ENCODE results near the gene LYSMD2. TPM values are rescaled to one million over a fixed set of nuclear protein-coding genes. Genes with fewer than 3 reads are reported as not detected.

LYSMD2 gene
- total and polyA plus RNA-seq, 9 of the 15 experiments (the other 6 are each of a cell fraction or from before 2014, with no cell fraction given): 4.3 to 30.3 (median 9.8) TPM

DNA sequence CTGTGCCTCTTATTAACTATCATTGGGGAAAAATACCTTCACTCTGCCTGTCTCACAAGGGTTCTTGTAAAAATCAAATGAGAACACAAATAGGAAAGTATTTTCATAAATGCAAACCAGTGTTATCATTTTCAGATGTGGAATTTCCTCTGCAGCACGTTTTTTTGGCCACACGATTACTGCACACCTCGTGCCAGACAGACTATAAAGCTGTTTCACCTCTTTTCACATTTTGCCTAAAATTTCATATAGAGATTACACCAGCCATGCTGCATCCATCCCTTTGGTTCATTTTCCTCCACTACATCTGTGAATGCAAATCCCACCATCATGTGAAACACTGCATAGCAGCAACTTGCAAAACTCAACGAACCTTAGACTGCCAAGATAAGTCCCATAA, 12.7 kb upstream of the LYSMD2 start:
- ChIA-PET POLR2A (no interaction called here), CTCF (ENCODE audit: low intra/inter-chr PET ratio) (no interaction called here)
- no peaks in the 10 kb centered on the region; the same call in 2 of the 3 replicates for H3K79me2 ChIP-seq (ENCODE audit: control insufficient read depth, insufficient read depth, low read length)
- H3K4me3 ChIP-seq: no peak overlapping the region
- TSS peak; percentile 47 for BruUV-seq (replicated peaks)
- DNase-seq (ENCODE audit: extremely low read depth in 1 of 4, low spot score in 3 of 4) (no peak), FAIRE-seq (no peak), ATAC-seq (no peak)
- H3K9me1 ChIP-seq (ENCODE audit: control insufficient read depth, insufficient read depth, low read length): no peaks in the 10 kb centered on the region
- no peak overlapping the region for H3K9ac ChIP-seq (ENCODE audit: insufficient read depth in 1 of 2, low read depth in 2 of 2, low read length in 2 of 2)
- no peaks in the 10 kb centered on the region; the same call in 2 of the 3 replicates for H3K36me3 ChIP-seq (ENCODE audit: control insufficient read depth, insufficient read depth, low read length)
- no peaks in the 10 kb centered on the region for H4K20me1 ChIP-seq (replicated peaks; ENCODE audit: control insufficient read depth, insufficient read depth, low read length)
- 40% methylated on average over 4 of the region's 4 CpGs for WGBS (ENCODE audit: insufficient coverage, low coverage, missing lambda C conversion rate)
- peaks cover 11 to 13% of the 10 kb centered on the region in 2 experiments; a peak in 4 of 5 replicates for H3K4me1 ChIP-seq (replicated peaks in 1 of 2; ENCODE audit: control insufficient read depth in 2 of 2, insufficient read depth in 2 of 2, low read length in 2 of 2)
- no peak overlapping the region for H3K27ac ChIP-seq (ENCODE audit: extremely low read depth, low read depth, low read length)
- intact Hi-C loops (cut with micrococcal nuclease) (no loop called here), in situ Hi-C loops (cut with MboI) (no loop called here)
- H3K27me3 ChIP-seq (ENCODE audit: control insufficient read depth in 2 of 2, insufficient read depth in 2 of 2, low read length in 2 of 2): no peaks in the 10 kb centered on the region; a peak in 1 of 5 replicates
- H3K4me2 ChIP-seq (ENCODE audit: insufficient read depth, low read length): 0 out of 2 replicates have a peak overlapping the region, but pooled peaks have one; percentile 80
- H3K9me3 ChIP-seq (replicated peaks; ENCODE audit: control insufficient read depth, insufficient read depth, low read depth, low read length): no peaks in the 10 kb centered on the region
- peak overlapping the region; percentile 92; the same call in 1 of the 2 replicates for H2AFZ ChIP-seq (ENCODE audit: low read depth, low read length)
- TF ChIP-seq ZNF57 (CRISPR knock-in tag; IDR thresholded peaks at IDR 0.05) (no peak), CBX3 (IDR thresholded peaks at IDR 0.05; ENCODE audit: borderline replicate concordance in 1 of 2, low read length in 2 of 2) (no peak), FOXA1 (IDR thresholded peaks at IDR 0.05; ENCODE audit: borderline replicate concordance) (no peak), SUPT5H (IDR thresholded peaks at IDR 0.05) (no peak), CBFB (CRISPR knock-in tag; IDR thresholded peaks at IDR 0.05) (no peak), SAP30 (IDR thresholded peaks at IDR 0.05; ENCODE audit: borderline replicate concordance, insufficient read depth, low read depth, low read length, poor library complexity, severe bottlenecking) (no peak), ZBTB49 (CRISPR knock-in tag; IDR thresholded peaks at IDR 0.05; ENCODE audit: borderline replicate concordance) (no peak), FUS (optimal IDR thresholded peaks at IDR 0.05; ENCODE audit: low read depth, low read length) (no peak), PKNOX1 (IDR thresholded peaks at IDR 0.05) (no peak), NFRKB (IDR thresholded peaks at IDR 0.05; ENCODE audit: low read depth) (no peak), HNRNPL (IDR thresholded peaks at IDR 0.05; ENCODE audit: low read depth, low read length) (no peak)
- TF ChIP-seq, protein P1, sequence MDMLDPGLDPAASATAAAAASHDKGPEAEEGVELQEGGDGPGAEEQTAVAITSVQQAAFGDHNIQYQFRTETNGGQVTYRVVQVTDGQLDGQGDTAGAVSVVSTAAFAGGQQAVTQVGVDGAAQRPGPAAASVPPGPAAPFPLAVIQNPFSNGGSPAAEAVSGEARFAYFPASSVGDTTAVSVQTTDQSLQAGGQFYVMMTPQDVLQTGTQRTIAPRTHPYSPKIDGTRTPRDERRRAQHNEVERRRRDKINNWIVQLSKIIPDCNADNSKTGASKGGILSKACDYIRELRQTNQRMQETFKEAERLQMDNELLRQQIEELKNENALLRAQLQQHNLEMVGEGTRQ (CRISPR knock-in tag; IDR thresholded peaks at IDR 0.05): no peak
- TF ChIP-seq, protein P2, sequence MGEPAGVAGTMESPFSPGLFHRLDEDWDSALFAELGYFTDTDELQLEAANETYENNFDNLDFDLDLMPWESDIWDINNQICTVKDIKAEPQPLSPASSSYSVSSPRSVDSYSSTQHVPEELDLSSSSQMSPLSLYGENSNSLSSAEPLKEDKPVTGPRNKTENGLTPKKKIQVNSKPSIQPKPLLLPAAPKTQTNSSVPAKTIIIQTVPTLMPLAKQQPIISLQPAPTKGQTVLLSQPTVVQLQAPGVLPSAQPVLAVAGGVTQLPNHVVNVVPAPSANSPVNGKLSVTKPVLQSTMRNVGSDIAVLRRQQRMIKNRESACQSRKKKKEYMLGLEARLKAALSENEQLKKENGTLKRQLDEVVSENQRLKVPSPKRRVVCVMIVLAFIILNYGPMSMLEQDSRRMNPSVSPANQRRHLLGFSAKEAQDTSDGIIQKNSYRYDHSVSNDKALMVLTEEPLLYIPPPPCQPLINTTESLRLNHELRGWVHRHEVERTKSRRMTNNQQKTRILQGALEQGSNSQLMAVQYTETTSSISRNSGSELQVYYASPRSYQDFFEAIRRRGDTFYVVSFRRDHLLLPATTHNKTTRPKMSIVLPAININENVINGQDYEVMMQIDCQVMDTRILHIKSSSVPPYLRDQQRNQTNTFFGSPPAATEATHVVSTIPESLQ (CRISPR knock-in tag; IDR thresholded peaks at IDR 0.05): no peak
- TF ChIP-seq, protein P3, sequence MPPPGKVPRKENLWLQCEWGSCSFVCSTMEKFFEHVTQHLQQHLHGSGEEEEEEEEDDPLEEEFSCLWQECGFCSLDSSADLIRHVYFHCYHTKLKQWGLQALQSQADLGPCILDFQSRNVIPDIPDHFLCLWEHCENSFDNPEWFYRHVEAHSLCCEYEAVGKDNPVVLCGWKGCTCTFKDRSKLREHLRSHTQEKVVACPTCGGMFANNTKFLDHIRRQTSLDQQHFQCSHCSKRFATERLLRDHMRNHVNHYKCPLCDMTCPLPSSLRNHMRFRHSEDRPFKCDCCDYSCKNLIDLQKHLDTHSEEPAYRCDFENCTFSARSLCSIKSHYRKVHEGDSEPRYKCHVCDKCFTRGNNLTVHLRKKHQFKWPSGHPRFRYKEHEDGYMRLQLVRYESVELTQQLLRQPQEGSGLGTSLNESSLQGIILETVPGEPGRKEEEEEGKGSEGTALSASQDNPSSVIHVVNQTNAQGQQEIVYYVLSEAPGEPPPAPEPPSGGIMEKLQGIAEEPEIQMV (tag; conservative IDR thresholded peaks at IDR 0.05; ENCODE audit: low read depth): no peak

All from K562 (cell line).